Measurements from ENCODE around the gene BET1L.
"Not testable (repeated sequence)": the region's sequence is repeated elsewhere in the genome, so short reads cannot be mapped to it uniquely, and the experiment has no call there.

GRCh38 chr11:220641-221215 is 13.5 kb upstream of the BET1L start:
- TF ChIP-seq CTCF (conservative IDR thresholded peaks at IDR 0.05; ENCODE audit: low read depth, low read length); EZH2 (IDR thresholded peaks at IDR 0.05; ENCODE audit: borderline replicate concordance, low read depth, low read length, poor library complexity, severe bottlenecking): not testable (repeated sequence)
